Stimulated activated CD4-positive, alpha-beta T cell treated with anti-CD3 and anti-CD28 coated beads, Interleukin-4, amount 100 ng/mL, for 24 hours (primary cell): ENCODE data around the gene ADAMTS10.
"Not testable (repeated sequence)": the region's sequence is repeated elsewhere in the genome, so short reads cannot be mapped to it uniquely, and the experiment has no call there.

Source experiments
- DNase-seq: peaks from one replicate; pipeline ENCODE4 v3.0.0-alpha.2; 2020

Gene ADAMTS10

DNA sequence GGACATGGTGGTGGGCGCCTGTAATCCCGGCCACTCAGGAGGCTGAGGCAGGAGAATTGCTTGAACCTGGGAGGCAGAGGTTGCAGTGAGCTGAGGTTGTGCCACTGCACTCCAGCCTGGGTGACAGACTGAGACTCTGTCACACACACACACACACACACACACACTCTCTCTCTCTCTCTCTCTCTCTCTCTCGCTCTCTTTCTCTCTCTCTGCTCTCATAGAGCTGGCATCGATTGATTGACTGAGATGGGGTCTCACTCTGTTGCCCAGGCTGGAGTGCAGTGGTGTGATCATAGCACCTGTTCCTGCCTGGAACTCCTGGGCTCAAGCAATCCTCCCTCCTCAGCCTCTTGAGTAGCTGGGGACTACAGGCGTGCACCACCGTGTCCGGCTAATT, 56.8 kb downstream of the ADAMTS10 start:
- not testable (repeated sequence) for DNase-seq

- DNase-seq: no peak
Observed at GRCh38 chr19:8552810-8553209, 57.7 kb downstream of the ADAMTS10 start.

DNA sequence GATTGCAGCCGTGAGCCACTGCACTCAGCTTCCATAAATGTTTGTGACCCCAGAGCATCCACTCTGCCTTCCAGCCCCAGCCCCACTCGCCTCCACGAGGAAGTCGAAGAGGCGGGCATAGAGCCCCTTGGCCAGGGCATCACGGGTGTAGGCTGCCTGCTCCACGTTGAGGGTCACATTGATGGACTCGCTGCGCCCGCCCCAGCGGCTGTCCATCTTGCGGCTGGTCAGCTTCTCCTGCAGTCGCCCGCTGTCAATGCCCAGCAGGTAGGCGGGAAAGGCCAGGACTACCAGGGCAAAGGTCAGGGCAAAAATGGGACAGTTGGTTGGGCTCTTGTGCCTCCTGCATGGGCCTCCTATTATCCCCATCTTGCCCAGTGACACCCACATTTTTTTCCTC, 60.4 kb downstream of the ADAMTS10 start:
- DNase-seq: no peak

GRCh38 chr19:8545743-8546142, 64.8 kb downstream of the ADAMTS10 start:
- DNase-seq: no peak

DNA sequence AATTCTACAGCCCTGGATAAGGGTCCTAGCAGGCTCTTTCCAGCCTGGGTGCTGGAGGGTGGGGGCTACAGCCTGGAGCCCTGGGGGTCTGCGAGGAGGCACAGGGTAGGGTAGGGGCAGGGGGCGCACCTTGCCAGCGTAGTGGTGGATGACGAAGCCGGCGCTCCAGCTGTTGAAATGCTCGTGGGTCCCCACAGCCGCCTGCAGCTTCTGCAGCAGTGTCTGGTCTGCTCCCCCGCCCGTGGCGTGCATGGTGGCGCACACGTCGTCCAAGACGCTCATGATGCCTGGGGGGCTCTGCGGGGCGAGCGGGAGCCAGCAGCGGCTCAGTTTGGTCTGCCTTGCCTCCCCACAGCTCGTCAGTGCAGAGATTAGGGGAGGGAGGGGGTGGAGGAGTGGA, 66.3 kb downstream of the ADAMTS10 start:
- no peak for DNase-seq

DNA sequence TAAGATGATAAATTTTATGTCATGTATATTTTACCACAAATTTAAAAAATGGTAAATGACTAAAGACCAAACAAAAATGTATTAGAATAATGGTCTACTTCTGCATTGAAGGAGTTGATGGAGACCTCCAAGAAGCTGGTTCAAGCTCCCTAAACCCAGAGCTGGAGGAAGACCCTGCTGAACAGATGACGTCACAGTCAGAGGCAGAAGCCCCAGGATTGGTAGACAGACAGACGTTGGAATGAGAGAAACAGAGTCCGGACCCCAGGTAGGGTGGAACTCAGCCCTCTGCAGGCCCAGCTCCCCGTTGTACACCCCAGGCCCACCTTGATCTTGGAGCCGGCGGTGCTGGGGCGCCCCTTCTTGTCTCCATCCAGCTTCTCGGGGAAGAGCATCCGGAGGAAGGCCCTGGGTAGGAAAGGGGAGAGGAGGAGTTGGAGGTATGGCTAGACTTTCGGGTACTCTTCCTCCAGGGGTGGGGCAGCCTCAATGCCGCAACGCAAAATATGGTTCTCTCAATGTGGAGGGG, 70.8 kb downstream of the ADAMTS10 start:
- no peak for DNase-seq

DNA sequence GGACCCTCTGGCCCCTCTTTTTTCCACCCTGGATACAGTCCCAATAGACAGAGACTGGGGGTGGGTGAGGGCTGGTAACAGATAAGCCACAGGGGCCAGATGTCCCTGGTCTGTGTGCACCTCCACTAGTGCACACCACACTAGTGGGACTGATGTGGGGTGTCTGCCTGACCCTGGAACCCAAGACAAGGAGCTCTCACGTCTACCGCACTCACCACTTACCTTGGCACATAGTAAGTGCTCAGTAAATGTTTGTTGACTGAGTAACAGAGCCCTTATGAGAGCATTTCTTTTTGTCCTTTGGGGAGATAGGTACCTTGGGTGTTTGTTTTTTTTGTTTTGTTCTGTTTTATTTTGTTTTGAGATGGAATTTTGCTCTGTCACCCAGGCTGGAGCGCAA, 73.4 kb downstream of the ADAMTS10 start:
- DNase-seq: no peak

DNA sequence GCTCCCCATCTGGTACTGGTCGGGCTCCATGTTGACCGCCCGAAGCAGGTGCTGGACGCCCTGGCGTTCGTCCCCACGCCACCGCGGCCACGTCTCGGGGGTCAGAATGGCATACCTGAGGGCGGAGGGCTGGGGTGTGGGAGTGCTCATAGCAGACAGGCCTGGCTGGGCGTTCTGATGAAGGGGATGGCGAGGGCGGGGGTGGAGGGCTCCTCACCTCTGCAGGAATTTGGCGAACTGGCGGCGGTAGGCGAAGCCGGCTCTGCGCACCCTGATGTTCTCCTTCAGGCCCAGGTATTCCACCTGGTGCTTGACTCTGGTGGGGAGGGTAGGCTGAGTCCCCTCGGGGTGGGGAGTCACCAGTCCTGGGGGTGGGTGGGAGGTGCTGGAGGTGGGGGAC, 74.2 kb downstream of the ADAMTS10 start:
- DNase-seq: no peak

- DNase-seq: no peak
Observed at GRCh38 chr19:8532225-8532624, 78.3 kb downstream of the ADAMTS10 start.

DNA sequence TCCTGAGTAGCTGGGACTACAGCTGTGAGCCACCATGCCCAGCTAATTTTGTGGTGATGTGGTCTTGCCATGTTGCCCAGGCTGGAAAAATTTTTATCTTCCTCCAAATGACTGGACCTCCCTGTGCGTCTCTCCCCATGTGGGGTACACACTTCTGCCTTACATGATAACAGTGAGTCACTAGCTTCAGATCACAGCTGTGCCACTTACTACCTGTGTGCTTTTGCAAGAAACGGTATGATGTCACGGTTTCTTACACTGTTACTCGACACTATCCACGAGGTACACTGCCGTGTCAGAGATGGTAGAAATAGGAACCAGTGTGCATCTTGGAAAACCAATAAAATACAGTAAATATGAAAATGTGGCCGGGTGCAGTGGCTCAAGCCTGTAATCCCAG, 79.0 kb downstream of the ADAMTS10 start:
- no peak for DNase-seq
